D341Med (cell line): ENCODE data around the gene ATP11C.
A peak's percentile ranks its signal among the peaks of the same experiment; 100 is the strongest.

Experiments used
- DNase-seq: peaks from one replicate; pipeline ENCODE4 v3.0.0; 2012; ENCODE audit warnings: low spot score

Gene ATP11C

DNA sequence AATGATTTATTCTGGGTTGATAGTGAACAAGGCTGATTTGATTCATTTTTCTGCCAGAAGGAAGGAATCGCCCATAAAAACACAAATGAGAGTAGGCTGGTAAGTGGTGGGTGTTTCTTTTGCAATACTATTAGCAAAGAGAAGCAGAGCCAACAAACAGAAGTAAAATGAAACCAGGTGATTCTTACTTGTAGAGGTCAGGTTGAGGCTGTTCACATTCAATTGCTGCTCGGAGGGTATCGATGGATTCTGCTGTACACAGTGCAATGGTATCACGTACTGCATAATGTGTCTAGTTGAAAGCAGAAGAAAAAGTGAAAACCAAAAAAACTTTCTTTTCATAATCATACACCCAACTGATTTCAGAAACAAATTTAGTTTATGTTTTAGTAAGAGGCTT lies 130.8 kb downstream of the ATP11C start:
- DNase-seq = no peak

GRCh38 chrX:139801397-139801813 lies 131.4 kb downstream of the ATP11C start:
- DNase-seq = no peak

DNA sequence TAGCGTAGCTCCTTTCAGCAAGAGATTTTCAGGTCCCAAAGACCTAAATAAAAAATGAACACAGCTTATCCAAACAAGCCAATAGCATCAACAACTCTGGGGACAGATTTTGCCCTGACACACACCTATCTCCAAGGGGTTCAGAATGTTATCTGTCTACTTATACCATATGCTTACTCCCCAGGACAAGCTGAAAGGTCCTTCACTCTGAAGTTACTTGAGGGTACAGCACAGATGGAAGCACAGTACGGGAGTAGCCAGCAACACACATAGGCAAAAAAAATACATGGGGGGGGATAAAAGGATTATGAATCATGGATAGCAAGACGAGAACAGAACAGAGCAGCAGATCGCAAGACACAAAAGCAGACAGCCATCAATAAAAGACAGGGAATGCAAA lies 134.2 kb downstream of the ATP11C start:
- no peak for DNase-seq

GRCh38 chrX:139795196-139795595 lies 137.7 kb downstream of the ATP11C start:
- DNase-seq = no peak

GRCh38 chrX:139787601-139788000 lies 145.3 kb downstream of the ATP11C start:
- DNase-seq = no peak

- DNase-seq = no peak
Measured at GRCh38 chrX:139784807-139785206, 148.0 kb downstream of the ATP11C start.

DNA sequence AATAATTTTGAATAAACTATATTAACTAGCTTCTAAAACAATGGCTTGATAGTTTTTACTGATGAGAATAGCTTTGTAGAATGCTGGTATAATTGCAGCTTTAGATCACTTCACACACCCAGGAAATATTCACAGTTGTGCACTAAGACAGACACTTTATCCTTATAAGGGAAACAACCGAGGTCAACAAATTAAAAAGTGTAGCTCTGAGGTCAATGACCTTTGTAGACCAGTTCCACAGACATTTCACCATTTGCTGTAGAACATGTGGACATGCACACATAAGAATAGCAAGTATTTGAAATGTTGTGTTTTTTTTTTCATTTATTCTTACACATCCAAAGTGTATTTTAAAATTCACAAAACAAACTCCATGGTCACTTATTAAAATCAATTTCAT lies 148.9 kb downstream of the ATP11C start:
- DNase-seq = no peak

DNA sequence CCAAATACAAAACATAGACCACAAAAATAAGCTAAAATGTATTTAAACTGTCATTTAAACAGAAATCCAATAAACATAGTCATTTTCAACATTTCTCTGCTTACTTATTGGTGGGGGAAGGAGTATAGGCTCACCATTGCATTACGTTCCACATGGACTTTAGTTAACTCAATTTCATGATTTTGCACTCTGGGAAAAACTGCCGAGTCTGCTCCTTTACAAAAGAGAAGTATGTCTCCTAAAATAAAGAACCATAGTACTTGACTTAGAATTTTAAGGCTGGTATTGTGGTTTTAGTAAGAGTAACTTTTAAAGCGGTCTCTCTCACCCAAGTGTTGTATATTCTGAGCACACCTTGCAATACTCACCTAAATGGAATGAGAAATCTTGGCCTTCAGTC lies 149.8 kb downstream of the ATP11C start:
- DNase-seq = no peak

GRCh38 chrX:139776599-139776998 lies 156.3 kb downstream of the ATP11C start:
- peak; percentile 14 for DNase-seq

DNA sequence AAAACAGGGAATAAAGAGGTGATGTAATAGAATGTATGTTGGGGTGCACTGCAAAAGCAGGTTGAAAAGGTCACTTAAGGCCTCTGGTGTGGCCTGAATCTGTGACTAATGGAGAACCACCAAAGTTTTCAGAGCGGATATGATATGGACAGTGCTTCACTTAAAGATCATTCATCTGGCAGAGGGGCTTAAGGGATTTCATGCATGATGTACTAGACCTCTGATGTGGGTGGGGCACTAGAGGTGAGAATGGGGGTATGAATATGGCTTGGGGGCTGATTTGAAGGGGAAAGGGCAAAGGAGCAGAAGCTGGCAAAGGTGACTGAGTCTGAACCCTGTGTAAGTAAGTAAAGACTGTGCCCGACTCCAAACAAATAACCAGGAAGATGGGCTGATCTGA lies 162.5 kb downstream of the ATP11C start:
- no peak for DNase-seq

DNA sequence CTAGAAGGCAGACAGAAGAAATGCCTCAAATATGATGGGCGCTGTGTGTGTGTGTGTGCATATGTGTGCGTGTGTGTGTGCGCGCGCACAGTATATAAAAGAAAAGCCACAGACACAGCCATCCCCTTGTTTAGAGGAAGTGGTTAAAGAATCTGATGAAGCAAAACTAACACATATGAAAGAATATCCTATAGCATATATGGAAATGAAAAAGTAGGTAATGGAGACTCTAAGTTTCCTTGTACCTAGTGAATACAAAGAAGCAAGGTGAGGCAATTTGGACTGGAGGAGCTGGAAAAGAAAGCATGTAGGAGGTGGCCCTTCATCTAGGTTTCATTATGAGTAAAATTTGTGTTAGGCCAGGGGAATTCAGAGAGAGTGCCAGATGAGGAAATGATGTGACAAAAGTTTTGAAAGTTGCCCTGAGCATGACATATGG lies 166.3 kb downstream of the ATP11C start:
- DNase-seq = no peak

GRCh38 chrX:139762400-139763183 lies 170.3 kb downstream of the ATP11C start:
- no peak for DNase-seq

DNA sequence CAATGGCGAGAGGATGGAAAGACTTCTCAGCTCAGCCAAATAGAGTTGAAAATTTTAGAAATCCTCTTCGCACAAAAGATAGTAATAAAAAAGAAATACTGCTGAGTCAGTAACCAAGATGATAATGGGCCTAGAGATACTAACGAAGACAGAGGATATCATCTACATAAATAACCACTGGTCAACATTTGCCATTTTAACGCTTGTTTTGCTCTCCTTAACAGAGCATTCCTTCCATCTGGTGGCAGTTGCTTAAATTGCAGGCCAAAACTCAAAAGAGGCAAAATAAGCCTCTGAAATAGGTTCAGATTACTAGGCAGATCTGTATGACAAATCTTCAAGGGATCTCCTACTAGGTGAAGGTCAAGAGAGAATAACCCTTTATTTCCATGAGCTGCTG lies 173.2 kb downstream of the ATP11C start:
- peak; percentile 13 for DNase-seq

- no peak for DNase-seq
Measured at GRCh38 chrX:139758809-139759208, 174.0 kb downstream of the ATP11C start.

- DNase-seq = no peak
Measured at GRCh38 chrX:139758250-139758649, 174.6 kb downstream of the ATP11C start.

DNA sequence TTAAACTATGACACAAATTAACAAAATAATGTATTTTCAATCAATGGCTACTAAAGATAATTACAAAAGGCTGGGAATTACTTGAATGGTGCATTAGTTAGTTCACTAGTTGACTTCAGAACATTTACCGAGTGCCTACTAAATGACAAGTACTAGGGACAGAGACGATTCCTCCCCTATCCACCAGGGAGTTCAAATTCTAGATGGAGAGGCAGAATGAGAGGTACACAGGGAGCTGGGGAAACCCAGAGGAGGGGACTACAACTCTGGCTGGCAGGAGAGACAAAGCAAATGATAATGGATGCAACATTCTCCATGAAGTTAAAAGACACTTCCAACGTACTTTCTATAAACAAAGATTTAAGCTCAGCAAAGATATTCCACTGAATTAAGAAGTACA lies 181.8 kb downstream of the ATP11C start:
- DNase-seq = no peak

GRCh38 chrX:139750390-139750789 lies 182.5 kb downstream of the ATP11C start:
- DNase-seq = no peak

GRCh38 chrX:139739138-139739537 lies 193.7 kb downstream of the ATP11C start:
- DNase-seq = no peak

GRCh38 chrX:139738581-139738980 lies 194.3 kb downstream of the ATP11C start:
- no peak for DNase-seq

DNA sequence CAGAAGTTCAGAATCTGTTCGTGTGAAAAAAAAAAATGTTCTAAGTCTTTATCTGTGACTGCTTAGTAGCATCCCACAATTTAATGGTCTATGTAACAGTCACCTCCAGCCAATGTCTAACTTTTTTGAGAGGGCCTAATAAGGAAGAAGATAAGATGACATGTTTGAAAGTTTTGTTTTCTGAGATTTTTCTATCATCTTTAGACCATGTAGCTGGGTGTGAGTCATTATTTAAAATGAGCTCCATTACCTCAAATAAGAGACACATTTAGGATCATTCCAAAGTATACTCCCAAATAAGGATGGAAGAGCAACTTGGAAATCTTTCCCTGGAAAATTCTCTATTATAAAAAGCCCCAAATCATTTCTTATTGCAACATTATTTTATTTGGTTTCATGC lies 196.7 kb downstream of the ATP11C start:
- no peak for DNase-seq

- no peak for DNase-seq
Measured at GRCh38 chrX:139734996-139735395, 197.9 kb downstream of the ATP11C start.

- DNase-seq = no peak
Measured at GRCh38 chrX:139725720-139726119, 207.1 kb downstream of the ATP11C start.

DNA sequence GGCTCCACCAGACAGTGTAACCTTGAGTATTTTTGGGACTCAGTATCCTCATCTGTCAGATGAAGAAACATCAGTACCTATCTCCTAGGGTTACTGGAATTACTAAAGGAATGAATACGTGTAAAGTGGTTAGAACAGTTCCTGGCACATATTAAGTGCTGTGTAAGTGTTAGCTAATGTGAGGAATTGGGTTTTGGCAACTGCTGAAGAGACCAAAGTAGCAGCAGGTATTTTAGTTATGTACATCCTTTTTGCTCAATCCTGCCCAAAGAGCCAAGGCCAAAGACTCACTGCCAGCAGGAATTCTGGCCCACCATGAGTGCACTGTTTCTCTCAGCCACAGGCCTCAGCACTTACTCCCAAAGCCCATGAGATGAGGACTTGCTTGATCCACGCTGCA lies 208.2 kb downstream of the ATP11C start:
- no peak for DNase-seq

DNA sequence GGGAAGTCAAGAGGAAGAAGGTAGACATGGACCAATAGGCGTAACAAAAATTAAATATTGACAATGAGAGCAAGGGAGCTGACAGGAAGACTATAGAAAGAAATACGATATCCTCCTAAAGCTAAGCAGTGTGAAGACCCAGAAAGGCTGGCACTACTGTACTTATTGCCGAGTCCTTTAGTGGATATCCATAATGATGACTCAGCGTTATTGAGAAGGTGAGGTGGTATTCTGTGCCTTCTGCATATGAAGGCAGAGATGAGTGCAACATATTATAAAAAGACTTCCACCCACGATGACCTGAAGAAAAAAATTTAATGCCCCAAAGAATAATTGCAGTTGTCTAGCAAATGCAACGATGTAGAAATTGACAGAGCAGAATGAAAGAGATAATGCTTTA lies 211.9 kb downstream of the ATP11C start:
- no peak for DNase-seq
